ENCODE data around the gene TPRKB.
"Not testable (repeated sequence)": the region's sequence is repeated elsewhere in the genome, so short reads cannot be mapped to it uniquely, and the experiment has no call there.

Gene TPRKB

DNA sequence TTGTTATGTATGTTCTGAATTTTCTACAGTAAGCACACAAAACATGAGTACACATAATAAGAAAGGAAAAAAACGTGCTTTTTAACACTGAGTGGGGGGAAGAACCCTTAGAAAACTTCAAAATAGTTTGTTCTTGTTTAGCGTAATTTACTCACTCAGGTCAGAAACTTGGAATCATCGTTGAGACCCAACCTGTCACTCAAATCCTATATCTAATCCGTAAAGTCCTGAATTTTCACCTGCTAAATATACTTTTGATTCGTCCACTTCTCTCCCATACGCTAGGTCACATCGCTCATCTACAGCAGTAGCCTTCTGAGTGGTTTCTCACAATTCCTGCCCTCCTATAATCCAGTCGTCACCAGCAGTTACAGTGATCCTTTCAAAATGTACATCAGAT is 767 bp downstream of the TPRKB start:
- no peak for DNase-seq

- no peak for DNase-seq
These were observed 6.3 kb downstream of the TPRKB start for GRCh38 chr2:73730810-73731209.

- no peak for DNase-seq
These were observed 8.4 kb downstream of the TPRKB start for GRCh38 chr2:73728711-73729110.

DNA sequence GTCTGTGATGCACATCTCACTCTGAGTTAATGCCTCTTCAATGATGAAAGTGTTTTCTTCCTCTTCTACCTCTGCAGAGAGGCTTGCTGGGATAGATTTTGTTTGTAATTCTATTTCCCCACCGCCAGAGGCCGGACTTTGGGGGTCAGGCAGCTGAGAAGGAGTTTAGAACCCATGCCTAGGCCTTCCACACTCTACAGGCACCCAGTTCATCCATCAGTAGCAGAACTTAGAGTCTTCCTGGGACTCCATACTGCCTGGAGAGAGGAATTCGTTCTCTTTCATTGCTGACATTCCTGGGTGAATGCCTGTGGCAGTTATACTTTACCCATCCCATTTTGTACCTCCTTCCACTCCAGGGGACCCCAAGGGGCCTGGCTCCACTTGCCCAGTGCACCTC is 9.1 kb downstream of the TPRKB start:
- DNase-seq = no peak

DNA sequence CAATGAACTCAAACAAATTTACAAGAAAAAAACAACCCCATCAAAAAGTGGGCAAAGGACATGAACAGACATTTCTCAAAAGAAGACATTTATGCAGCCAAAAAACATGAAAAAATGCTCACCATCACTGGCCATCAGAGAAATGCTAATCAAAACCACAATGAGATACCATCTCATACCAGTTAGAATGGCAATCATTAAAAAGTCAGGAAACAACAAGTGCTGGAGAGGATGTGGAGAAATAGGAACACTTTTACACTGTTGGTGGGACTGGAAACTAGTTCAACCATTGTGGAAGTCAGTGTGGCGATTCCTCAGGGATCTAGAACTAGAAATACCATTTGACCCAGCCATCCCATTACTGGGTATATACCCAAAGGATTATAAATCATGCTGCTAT is 10.5 kb downstream of the TPRKB start:
- DNase-seq = not testable (repeated sequence)

GRCh38 chr2:73718851-73719621 is 18.1 kb downstream of the TPRKB start:
- no peak for DNase-seq

DNA sequence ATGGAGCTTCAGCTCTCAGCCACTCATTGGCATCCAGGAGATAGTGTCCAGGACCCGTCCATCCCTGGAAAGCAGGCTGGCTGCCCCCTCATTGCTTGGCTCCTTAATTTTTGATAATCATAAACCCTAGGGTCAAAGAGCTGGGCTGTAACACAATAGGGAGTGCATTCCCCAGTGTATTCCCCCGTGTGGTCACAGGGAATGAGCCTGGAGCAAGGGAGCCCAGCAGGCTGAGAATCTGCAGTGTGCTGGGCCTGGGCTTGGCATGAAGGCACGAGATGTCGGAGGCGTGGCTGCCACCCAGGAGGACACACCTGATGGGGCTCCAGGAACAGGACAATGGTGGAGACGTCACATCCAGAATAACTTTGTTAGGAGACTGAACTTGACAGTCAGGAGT is 18.7 kb downstream of the TPRKB start:
- DNase-seq = no peak

DNA sequence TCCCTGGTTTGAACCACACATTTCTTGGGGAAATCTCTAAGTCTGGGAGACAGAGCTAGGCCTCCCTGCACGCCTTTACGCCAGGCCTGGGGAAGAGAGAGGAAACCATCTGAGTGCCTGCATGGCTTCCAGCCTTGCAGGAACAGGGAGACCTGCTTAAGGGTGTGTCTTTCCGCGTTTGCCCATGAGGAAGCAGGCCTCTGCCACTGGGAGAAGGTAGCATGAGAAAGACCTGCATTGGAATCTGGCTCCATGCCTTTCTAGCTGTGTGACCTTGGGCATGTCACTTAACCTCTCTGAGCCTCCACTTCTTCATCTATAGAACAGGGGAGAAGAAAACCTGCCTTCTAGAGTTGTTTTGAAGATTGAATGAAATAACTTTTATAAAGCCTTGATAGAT is 19.4 kb downstream of the TPRKB start:
- DNase-seq = not testable (repeated sequence)

- no peak for DNase-seq
These were observed 19.9 kb downstream of the TPRKB start for GRCh38 chr2:73717251-73717606.

GRCh38 chr2:73716543-73717250 is 20.4 kb downstream of the TPRKB start:
- no peak for DNase-seq

DNA sequence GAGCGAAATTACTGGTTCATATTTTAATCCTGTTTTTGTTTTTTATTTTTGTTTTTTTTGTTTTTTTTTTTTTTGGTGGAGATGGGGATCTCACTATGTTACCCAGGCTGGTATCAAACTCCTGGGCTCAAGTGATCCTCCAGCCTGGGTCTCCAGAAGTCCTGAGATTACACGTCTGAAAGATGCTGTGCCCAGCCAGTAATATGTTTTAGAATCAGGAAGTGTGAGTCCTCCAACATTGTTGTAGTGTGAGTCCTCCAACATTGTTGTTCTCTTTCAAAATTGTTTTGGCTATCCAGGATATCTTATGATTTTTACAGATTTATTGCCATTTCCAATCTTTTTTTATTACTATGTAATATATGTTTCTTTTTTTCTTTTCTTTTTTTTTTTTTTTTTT is 23.1 kb downstream of the TPRKB start:
- no peak for DNase-seq

- no peak for DNase-seq
These were observed 28.6 kb downstream of the TPRKB start for GRCh38 chr2:73708527-73708926.

GRCh38 chr2:73707636-73708035 is 29.5 kb downstream of the TPRKB start:
- DNase-seq = no peak

DNA sequence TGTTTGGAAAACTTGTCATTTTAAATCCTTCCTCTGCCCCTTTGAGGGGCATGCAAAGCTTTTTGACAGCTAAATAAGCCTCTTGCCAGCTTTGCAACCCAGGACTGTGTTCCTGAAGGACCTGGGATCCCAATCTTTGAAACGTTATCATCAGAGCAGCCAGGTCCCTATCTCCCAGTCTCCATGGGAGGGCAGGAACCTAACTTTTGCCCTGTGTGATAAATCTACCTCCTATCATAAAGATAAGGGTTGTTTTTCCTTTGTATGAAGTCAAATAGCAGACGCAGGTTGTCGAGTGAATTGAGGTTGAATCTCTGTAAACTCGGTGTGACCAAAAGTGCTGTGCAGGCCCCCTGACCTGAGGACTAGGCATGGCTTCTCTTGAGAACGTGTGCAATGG is 30.1 kb downstream of the TPRKB start:
- no peak for DNase-seq

DNA sequence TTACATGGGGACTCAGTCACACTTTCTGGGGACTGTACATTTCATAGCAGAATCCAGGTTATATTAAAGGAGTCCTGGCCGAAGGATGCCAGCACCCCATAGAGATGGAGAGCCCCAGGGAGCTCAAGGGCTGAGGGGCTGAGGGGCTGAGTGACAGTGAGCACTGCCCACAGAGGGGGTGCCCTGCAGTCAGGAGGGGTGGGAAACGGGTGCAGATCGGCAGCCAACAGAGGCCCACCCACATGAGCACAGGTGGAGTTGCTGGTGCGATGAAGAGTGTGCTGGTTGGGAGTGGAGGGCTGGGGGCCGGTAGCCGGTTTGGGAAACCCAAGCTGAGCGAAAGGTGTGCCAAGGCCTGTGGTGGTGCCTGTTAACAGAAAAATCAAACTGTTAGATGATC is 32.1 kb downstream of the TPRKB start:
- DNase-seq = no peak

DNA sequence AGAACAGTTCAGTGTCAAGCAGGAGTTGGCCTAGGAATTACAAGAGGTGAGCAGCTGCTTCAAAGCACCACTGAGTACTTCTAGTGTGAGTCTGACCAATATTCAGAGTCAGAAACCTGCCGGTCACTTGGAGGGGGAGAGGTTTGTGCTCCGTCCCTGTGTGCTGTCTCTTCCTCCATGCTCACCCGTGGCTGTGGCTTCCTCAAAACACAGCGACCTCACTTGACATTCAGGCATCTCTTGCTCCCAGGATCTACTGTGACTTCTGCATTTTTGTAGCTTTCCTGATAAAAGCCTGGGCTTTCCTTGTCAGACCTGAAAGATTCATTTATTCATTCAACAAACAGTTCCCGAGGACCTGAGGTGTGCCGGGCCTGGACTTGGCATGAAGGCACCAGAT is 32.9 kb downstream of the TPRKB start:
- DNase-seq = no peak

DNA sequence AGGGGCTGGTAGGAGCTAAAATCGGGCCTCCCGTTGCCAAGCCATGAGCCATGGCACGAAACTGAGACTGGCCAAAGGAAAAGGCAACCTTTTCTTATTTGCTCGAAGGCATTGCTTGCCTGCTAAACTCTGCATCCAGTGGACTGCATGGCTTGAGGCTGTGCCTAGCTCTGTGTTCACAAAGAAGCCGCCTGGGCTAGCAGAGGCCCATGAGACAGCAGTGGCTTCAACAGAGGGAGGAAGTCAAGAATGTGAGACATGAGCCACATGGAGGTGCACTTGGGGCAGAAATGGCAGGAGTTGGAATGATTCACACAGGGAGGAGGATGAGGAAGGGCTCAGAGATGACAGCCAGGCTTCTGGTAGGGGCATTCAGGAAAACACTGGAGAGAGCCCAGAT is 33.5 kb downstream of the TPRKB start:
- DNase-seq = no peak

- DNase-seq = not testable (repeated sequence)
These were observed 34.2 kb downstream of the TPRKB start for GRCh38 chr2:73702852-73703493.

DNA sequence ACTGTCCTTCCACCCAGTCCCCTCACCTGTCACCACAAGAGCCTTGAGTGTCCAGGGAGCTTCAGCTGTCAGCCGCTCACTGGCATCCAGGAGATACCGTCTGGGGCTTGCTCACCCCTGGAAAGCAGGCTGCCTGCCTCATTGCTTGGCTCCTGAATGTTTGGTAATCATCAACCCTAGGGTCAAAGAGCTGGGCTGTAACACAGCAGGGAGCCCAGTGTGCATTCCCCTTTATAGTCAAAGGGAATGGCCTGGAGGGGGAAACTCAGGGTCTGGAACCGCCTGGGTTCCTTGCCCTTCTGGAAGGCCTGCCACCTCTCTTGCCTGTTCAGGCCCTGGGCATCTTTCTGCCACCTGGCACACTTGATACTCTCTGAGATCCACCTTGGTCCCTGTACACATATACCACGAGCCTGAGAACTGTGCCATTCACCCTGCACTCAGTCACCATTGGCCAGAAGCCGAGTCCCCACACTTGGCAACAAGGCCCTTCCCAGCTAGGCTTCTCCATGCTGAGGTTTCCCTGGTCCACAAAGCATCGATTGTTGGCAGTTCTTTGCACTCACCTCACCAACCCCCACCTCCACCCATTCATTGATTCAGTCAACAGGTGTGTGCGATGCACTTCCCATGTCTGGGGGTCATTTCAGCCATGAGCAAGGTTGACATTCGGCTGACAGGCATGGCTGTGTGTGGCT is 35.0 kb downstream of the TPRKB start:
- DNase-seq = no peak

DNA sequence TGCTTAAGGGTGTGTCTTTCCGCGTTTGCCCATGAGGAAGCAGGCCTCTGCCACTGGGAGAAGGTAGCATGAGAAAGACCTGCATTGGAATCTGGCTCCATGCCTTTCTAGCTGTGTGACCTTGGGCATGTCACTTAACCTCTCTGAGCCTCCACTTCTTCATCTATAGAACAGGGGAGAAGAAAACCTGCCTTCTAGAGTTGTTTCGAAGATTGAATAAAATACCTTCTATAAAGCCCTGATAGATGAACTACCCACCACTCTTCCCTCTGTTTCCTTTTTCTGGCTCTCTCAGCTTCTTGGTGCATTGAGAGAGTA is 35.7 kb downstream of the TPRKB start:
- DNase-seq = not testable (repeated sequence)

DNA sequence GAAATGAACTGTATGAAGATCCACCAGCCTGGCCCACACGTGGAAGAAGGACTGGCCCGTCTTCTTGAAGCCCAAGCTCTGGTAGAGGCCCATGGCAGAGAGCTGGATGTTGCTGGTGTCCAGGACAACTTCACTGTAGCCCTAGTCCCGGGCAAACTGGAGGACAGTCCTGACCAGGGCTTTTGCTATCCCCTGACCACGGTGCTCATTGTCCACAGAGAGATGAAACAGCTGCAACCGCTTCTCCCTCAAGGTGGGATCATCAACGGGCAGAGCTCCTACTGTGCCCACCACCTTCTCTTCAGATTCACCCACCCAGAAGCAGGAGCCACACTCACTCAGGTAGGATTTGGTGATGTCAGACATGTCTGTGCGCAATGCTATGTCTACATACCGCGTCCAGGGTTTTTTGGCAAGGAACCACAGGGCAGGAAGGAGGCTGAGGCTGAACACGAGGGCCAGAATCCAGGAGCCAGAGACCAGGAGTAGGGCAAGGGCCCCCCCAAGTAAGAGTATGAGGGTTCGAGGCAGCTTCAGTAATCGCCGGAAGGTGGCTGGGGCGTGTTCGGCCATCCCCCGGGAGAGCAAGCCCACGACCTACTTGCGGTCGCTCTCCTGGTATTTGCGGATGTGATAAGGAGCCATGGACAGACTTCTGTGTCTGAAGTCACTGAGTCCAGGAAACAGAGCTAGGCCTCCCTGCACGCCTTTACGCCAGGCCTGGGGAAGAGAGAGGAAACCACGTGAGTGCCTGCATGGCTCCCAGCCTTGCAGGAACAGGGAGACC is 36.3 kb downstream of the TPRKB start:
- no peak for DNase-seq

- DNase-seq = no peak
These were observed 37.0 kb downstream of the TPRKB start for GRCh38 chr2:73700131-73700611.

DNA sequence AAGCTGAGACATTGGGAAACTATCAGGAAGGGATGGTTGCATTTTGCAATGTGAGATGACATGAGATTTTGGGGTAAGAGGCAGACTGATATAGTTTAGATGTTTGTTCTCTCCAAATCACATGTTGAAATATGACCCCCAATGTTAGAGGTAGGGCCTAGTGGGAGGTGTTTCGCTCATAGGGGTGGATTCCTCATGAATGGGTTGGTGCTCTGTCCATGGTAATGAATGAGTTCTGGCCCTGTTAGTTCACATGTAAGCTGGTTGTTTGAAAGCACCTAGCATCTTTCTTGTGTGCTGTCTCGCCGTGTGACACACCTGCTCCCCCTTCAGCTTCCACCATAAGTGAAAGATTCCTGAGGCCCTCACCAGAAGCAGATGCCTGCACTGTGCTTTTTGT is 37.7 kb downstream of the TPRKB start:
- no peak for DNase-seq
